ENCODE results near the gene RAB25. TPM values are rescaled to one million over a fixed set of nuclear protein-coding genes. Genes with fewer than 3 reads are reported as not detected.
A peak's percentile ranks its signal among the peaks of the same experiment; 100 is the strongest.

The RAB25 gene
- total and polyA plus RNA-seq, 2 of the 13 experiments (the other 11 are each of a cell fraction or from before 2014, with no cell fraction given) = 0.20 to 0.22 TPM

- TF ChIP-seq POGK (CRISPR knock-in tag; conservative IDR thresholded peaks at IDR 0.05) (peak; percentile 46; the same call in 1 of the 2 replicates), HNRNPK (IDR thresholded peaks at IDR 0.05; ENCODE audit: low read depth, low read length, poor library complexity, severe bottlenecking) (peak; percentile 78), EHMT2 (IDR thresholded peaks at IDR 0.05; ENCODE audit: borderline replicate concordance, low read depth, low read length) (no peak), CHD2 (IDR thresholded peaks at IDR 0.05; ENCODE audit: low read depth, low read length) (0 out of 2 replicates have a peak, but pooled peaks have one; percentile 16), HMGXB4 (CRISPR knock-in tag; IDR thresholded peaks at IDR 0.05; ENCODE audit: borderline replicate concordance in 1 of 2, low read depth in 1 of 2) (peak in 1 of 2 experiments; percentile 43; a peak in 1 of 4 replicates), CEBPZ (IDR thresholded peaks at IDR 0.05; ENCODE audit: low read length) (no peak), ZNF589 (CRISPR knock-in tag; conservative IDR thresholded peaks at IDR 0.05) (no peak), PHF21A (CRISPR knock-in tag; IDR thresholded peaks at IDR 0.05) (peak; percentile 9)
These were observed 7.0 kb upstream of the RAB25 start, which contains the start of gene UBQLN4 (continued) for GRCh38 chr1:156053768-156054499.
